22Rv1 (cell line): ENCODE results near the gene SERTAD1.

Source experiments
- CTCF ChIP-seq: fragments of 450-650 bp; IDR thresholded peaks from 2 replicates; pipeline ENCODE4 v1.5.1; 2017; ENCODE audit warnings: mild to moderate bottlenecking
- ZFX ChIP-seq: fragments of 450-650 bp; IDR thresholded peaks from 2 replicates; pipeline ENCODE4 v1.6.1; 2017; ENCODE audit warnings: antibody characterized with exemption, borderline replicate concordance

- TF ChIP-seq CTCF (no peak), ZFX (no peak)
These were observed 24.9 kb upstream of the SERTAD1 start for GRCh38 chr19:40450664-40451063.
